ENCODE data around the gene RNF10.

DNA sequence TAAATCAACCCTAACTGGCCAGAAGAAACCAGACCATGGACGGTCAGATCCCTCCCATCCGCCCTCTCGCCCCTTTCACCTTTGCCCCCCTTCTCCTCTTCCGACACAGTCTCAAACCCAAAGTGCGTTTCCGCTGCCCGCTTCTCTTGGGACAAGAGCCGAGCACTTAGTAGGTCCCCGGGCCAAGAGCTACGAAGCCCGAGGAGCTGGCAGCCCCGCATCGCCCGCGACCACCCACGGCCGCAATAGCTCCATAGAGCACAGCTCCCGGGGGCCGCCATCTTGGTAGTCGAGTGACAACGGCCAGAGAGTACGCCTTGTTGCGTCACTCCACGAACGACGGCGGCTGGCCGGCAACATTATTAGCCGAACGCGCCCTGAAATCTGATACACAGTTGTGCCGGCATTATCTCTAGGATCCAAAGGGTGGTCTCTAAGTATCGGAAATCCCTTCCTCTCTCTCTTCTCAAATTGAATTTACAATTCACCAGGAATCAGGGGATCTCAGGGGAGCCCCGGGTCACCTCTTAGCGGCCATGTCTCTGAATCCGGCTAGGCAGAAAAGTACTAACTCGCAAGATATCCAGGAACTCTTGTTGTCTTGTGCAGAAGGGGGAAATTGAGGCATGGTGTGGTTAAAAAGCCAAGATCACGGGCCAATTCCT is 5.2 kb upstream of the RNF10 start, which contains the start of gene COQ5:
- TF ChIP-seq, protein P1, sequence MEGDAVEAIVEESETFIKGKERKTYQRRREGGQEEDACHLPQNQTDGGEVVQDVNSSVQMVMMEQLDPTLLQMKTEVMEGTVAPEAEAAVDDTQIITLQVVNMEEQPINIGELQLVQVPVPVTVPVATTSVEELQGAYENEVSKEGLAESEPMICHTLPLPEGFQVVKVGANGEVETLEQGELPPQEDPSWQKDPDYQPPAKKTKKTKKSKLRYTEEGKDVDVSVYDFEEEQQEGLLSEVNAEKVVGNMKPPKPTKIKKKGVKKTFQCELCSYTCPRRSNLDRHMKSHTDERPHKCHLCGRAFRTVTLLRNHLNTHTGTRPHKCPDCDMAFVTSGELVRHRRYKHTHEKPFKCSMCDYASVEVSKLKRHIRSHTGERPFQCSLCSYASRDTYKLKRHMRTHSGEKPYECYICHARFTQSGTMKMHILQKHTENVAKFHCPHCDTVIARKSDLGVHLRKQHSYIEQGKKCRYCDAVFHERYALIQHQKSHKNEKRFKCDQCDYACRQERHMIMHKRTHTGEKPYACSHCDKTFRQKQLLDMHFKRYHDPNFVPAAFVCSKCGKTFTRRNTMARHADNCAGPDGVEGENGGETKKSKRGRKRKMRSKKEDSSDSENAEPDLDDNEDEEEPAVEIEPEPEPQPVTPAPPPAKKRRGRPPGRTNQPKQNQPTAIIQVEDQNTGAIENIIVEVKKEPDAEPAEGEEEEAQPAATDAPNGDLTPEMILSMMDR (IDR thresholded peaks at IDR 0.05; ENCODE audit: insufficient read depth, low read depth, low read length) = no peak
- no peak for TF ChIP-seq EZH2 (IDR thresholded peaks at IDR 0.05; ENCODE audit: insufficient read depth, low read length)
